ENCODE results near the gene IZUMO1. TPM values are rescaled to one million over a fixed set of nuclear protein-coding genes. Genes with fewer than 3 reads are reported as not detected.

The IZUMO1 gene
- total RNA-seq, 1 donor from 2014 or later, result 0.33 TPM

GRCh38 chr19:48757089-48757675 lies 10.5 kb upstream of the IZUMO1 start:
- no peak for DNase-seq (ENCODE audit: low read depth, low spot score)

GRCh38 chr19:48756686-48757085 lies 10.0 kb upstream of the IZUMO1 start:
- no peak for DNase-seq (ENCODE audit: low read depth, low spot score)

DNA sequence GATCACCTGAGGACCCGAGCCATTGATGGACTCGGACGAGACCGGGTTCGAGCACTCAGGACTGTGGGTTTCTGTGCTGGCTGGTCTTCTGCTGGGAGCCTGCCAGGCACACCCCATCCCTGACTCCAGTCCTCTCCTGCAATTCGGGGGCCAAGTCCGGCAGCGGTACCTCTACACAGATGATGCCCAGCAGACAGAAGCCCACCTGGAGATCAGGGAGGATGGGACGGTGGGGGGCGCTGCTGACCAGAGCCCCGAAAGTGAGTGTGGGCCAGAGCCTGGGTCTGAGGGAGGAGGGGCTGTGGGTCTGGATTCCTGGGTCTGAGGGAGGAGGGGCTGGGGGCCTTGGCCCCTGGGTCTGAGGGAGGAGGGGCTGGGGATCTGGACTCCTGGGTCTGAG lies 9.5 kb upstream of the IZUMO1 start:
- no peak for DNase-seq (ENCODE audit: low read depth, low spot score)

DNA sequence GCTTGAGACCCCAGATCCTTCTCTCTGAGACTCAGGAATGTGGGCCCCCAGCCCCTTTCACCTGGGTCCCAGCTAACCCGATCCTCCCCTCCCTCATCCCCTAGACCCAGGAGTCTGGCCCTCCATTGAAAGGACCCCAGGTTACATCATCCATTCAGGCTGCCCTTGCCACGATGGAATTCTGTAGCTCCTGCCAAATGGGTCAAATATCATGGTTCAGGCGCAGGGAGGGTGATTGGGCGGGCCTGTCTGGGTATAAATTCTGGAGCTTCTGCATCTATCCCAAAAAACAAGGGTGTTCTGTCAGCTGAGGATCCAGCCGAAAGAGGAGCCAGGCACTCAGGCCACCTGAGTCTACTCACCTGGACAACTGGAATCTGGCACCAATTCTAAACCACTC lies 9.1 kb upstream of the IZUMO1 start:
- no peak for DNase-seq (ENCODE audit: low read depth, low spot score)

DNA sequence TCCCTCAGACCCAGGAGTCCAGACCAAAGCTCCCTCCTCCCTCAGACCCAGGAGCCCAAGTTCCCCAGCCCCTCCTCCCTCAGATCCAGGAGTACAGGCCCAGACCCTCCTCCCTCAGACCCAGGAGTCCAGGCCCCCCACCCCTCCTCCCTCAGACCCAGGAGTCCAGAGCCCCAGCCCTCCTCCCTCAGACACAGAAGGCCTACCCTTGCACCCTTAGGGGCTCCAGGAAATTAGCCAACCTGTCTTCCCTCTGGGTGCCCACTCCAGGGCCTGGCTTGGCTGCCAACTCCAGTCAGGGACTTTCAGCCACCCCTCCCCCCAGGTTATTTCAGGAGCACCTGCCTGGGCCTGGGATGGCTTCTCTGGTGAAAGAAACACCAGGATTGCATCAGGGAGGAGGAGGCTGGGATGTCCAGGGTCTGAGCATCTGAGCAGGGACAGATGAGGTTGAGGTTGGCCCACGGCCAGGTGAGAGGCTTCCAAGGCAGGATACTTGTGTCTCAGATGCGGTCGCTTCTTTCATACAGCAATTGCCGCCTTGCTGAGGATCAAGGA lies 8.5 kb upstream of the IZUMO1 start, which contains the start of gene FGF21:
FGF21 (plus strand) TSS at position 441 of the 558 bp plus-strand sequence. CDS start 713 bp downstream, outside the sequence.
- DNase-seq (ENCODE audit: low read depth, low spot score), result no peak

- no peak for DNase-seq (ENCODE audit: low read depth, low spot score)
Observed at GRCh38 chr19:48752496-48753365, 6.0 kb upstream of the IZUMO1 start, which contains the start of gene FUT1. Gene FUT1 (minus strand): TSS chr19:48752641. CDS start chr19:48751281, 1,360 bp downstream.

DNA sequence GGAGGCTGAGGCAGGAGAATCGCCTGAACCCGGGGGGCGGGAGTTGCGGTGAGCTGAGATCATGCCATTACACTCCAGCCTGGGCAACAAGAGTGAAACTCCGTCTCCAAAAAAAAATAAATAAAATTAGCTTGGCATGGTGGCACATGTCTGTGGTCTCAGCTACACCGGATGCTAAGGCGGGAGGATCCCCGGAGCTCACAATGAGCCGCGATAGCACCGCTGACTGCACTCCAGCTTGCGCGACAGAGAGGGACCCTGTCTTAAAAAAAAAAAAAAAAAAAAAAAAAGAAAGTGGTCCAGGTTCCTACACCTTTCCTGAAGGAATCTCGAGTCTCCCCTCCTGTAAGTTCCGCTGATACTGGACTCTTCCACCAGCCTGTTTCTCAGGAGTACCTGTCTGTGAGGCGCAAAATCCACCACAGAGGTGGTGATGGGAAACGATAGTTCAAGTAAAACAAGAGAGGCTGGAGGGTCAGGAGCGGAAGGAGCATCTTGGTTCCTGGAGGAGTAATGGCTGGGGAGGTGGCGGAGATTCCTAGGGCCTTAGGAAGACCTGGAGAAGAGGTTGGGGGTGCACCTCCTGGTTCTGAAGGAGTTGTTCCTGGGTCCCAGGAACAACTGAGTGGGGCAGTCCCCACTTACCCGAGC lies 5.3 kb upstream of the IZUMO1 start:
- DNase-seq (ENCODE audit: low read depth, low spot score), result no peak

GRCh38 chr19:48750771-48751504 lies 4.2 kb upstream of the IZUMO1 start:
- DNase-seq (ENCODE audit: low read depth, low spot score), result no peak

DNA sequence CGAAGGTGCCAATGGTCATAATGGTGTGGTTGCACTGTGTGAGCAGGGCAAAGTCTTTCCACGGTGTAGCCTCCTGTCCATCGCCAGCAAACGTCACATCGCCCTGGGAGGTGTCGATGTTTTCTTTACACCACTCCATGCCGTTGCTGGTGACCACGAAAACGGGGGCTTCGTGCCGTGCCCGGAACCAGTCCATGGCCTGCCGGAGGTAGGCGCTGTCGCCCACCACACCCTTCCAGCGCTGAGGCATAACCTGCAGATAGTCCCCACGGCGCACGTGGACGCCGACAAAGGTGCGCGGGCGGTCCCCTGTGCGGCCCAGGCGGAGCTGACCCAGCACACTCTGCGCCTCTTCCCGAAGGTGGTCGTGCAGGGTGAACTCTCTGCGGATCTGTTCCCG lies 3.6 kb upstream of the IZUMO1 start:
- DNase-seq (ENCODE audit: low read depth, low spot score), result no peak

- no peak for DNase-seq (ENCODE audit: low read depth, low spot score)
Observed at GRCh38 chr19:48749571-48750198, 3.0 kb upstream of the IZUMO1 start.

- DNase-seq (ENCODE audit: low read depth, low spot score), result no peak
Observed at GRCh38 chr19:48746110-48746509, 599 bp downstream of the IZUMO1 start.

DNA sequence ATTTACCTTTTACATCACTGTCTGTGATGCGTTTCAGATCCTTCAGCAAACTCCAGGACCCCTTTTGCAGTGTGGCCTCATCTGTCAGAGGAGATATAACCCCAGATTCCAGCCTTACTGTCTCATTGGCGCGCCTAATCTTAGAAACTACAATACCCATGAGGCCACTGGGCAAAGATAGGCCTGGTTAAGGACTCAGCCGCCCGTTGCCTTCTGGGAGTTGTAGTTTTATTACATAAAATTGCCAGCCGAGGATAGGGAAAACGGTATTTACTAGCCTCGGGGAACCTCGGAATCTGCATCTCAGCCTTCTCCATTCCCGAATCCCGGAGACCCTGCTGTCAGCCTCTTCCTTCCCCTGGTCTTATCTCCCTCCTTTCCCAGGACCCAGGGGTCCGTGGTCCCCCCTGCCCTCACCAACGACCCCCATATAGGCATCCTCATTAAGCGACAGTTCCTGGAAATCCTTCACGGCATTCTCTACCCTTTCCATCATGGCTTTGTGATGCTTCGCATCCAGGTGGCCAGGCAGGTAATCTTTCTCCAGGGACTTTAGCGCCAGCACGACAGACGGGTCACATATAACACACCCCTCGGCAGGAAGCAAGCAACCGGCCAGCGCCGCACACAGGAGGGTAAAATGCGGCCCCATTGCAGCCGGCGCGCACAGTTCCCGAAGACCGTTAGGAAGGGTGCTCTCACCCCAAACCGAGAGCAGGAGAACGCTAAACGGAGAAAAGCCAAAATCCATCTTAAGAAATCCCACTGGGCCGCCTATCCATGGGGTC lies 1.3 kb downstream of the IZUMO1 start:
- DNase-seq (ENCODE audit: low read depth, low spot score), result no peak

- DNase-seq (ENCODE audit: low read depth, low spot score), result no peak
Observed at GRCh38 chr19:48742096-48742495, 4.6 kb downstream of the IZUMO1 start.

- DNase-seq (ENCODE audit: low read depth, low spot score), result no peak
Observed at GRCh38 chr19:48741129-48741999, 5.3 kb downstream of the IZUMO1 start.

- DNase-seq (ENCODE audit: low read depth, low spot score), result no peak
Observed at GRCh38 chr19:48740164-48740972, 6.3 kb downstream of the IZUMO1 start, which contains the start of gene RASIP1. Gene RASIP1 (minus strand): TSS chr19:48740610. CDS start chr19:48740282, 328 bp downstream.

DNA sequence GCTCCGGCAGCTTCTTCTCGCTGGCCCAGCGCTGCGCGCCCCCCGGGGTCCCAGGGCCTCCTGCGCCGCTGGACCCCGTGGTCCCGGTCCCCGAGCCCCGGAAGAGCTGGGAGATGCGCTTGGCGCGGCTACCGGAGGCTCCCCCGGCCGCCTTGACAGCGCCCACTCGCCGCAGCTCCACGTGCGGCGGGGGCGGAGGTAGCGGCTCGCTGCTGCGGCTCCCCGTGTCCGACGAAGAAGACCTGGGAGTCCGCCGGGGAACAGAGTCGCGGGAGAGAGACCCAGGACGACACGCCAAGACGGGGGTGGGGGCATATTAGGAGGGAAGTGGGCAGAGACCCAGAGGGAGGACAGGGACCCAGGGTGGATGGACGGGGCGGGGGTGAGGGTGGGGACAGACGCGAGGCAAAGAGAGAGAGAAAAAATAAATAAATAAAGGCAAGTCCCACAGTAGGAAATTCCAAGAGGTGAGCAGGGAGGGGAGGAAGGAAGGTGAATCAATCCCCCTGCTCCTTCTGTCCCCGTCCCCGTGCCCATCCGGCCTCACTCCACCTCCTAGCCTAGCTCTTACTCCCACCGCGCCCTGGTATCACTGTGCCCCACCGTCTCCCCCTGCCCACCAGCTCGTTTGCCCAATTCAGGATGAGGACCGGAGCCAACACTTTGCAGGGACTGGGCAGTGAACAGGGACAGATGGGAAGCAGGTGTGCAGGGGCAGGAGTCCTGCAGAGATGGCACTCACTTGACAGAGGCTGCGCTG lies 7.1 kb downstream of the IZUMO1 start:
- no peak for DNase-seq (ENCODE audit: low read depth, low spot score)
